ENCODE measurements around the gene RPGRIP1.

RPGRIP1 gene

GRCh38 chr14:21258889-21259787 is 20.7 kb upstream of the RPGRIP1 start:
- peaks cover 93% of the 10 kb centered on the region for H3K36me3 ChIP-seq (ENCODE audit: control insufficient read depth, insufficient read depth, low read length)
- H3K9ac ChIP-seq (ENCODE audit: low read depth, low read length), result no peak overlapping the region
- no peak overlapping the region for H3K4me3 ChIP-seq (ENCODE audit: low read depth, low read length)
- H3K27ac ChIP-seq (ENCODE audit: low read depth, low read length), result no peak overlapping the region
- H3K27me3 ChIP-seq (ENCODE audit: control insufficient read depth, insufficient read depth, low read length), result no peaks in the 10 kb centered on the region
- H3K9me3 ChIP-seq (ENCODE audit: control insufficient read depth, insufficient read depth, low read length), result no peaks in the 10 kb centered on the region
- peaks cover 18% of the 10 kb centered on the region for H3K4me1 ChIP-seq (ENCODE audit: control insufficient read depth, insufficient read depth, low read length)

GRCh38 chr14:21261824-21262223 is 18.1 kb upstream of the RPGRIP1 start:
- no peaks in the 10 kb centered on the region for H3K27me3 ChIP-seq (ENCODE audit: control insufficient read depth, insufficient read depth, low read length)
- H3K9ac ChIP-seq (ENCODE audit: low read depth, low read length), result no peak overlapping the region
- peaks cover 35% of the 10 kb centered on the region for H3K4me1 ChIP-seq (ENCODE audit: control insufficient read depth, insufficient read depth, low read length)
- H3K4me3 ChIP-seq (ENCODE audit: low read depth, low read length), result no peak overlapping the region
- H3K9me3 ChIP-seq (ENCODE audit: control insufficient read depth, insufficient read depth, low read length), result no peaks in the 10 kb centered on the region
- peaks cover 93% of the 10 kb centered on the region for H3K36me3 ChIP-seq (ENCODE audit: control insufficient read depth, insufficient read depth, low read length)
- H3K27ac ChIP-seq (ENCODE audit: low read depth, low read length), result peak overlapping the region; percentile 8

GRCh38 chr14:21262410-21262809 is 17.5 kb upstream of the RPGRIP1 start:
- Histone ChIP-seq H3K9me3 (ENCODE audit: control insufficient read depth, insufficient read depth, low read length) (no peaks in the 10 kb centered on the region), H3K4me3 (ENCODE audit: low read depth, low read length) (no peak overlapping the region), H3K4me1 (ENCODE audit: control insufficient read depth, insufficient read depth, low read length) (peaks cover 39% of the 10 kb centered on the region), H3K27me3 (ENCODE audit: control insufficient read depth, insufficient read depth, low read length) (no peaks in the 10 kb centered on the region), H3K27ac (ENCODE audit: low read depth, low read length) (peak overlapping the region; percentile 8), H3K9ac (ENCODE audit: low read depth, low read length) (no peak overlapping the region), H3K36me3 (ENCODE audit: control insufficient read depth, insufficient read depth, low read length) (peaks cover 92% of the 10 kb centered on the region)

- Histone ChIP-seq H3K4me3 (ENCODE audit: low read depth, low read length) (no peak overlapping the region), H3K9me3 (ENCODE audit: control insufficient read depth, insufficient read depth, low read length) (no peaks in the 10 kb centered on the region), H3K27ac (ENCODE audit: low read depth, low read length) (peak overlapping the region; percentile 40), H3K27me3 (ENCODE audit: control insufficient read depth, insufficient read depth, low read length) (no peaks in the 10 kb centered on the region), H3K4me1 (ENCODE audit: control insufficient read depth, insufficient read depth, low read length) (peaks cover 40% of the 10 kb centered on the region), H3K9ac (ENCODE audit: low read depth, low read length) (no peak overlapping the region), H3K36me3 (ENCODE audit: control insufficient read depth, insufficient read depth, low read length) (peaks cover 92% of the 10 kb centered on the region)
Measured at GRCh38 chr14:21263284-21264024, 16.4 kb upstream of the RPGRIP1 start.

GRCh38 chr14:21264025-21264801 is 15.7 kb upstream of the RPGRIP1 start:
- H3K36me3 ChIP-seq (ENCODE audit: control insufficient read depth, insufficient read depth, low read length), result peaks cover 90% of the 10 kb centered on the region
- H3K4me3 ChIP-seq (ENCODE audit: low read depth, low read length), result 0 out of 2 replicates have a peak overlapping the region, but pooled peaks have one; percentile 20
- H3K9me3 ChIP-seq (ENCODE audit: control insufficient read depth, insufficient read depth, low read length), result no peaks in the 10 kb centered on the region
- H3K4me1 ChIP-seq (ENCODE audit: control insufficient read depth, insufficient read depth, low read length), result peaks cover 39% of the 10 kb centered on the region
- H3K9ac ChIP-seq (ENCODE audit: low read depth, low read length), result no peak overlapping the region
- peak overlapping the region; percentile 40 for H3K27ac ChIP-seq (ENCODE audit: low read depth, low read length)
- H3K27me3 ChIP-seq (ENCODE audit: control insufficient read depth, insufficient read depth, low read length), result no peaks in the 10 kb centered on the region

- Histone ChIP-seq H3K27me3 (ENCODE audit: control insufficient read depth, insufficient read depth, low read length) (no peaks in the 10 kb centered on the region), H3K9me3 (ENCODE audit: control insufficient read depth, insufficient read depth, low read length) (no peaks in the 10 kb centered on the region), H3K9ac (ENCODE audit: low read depth, low read length) (peak overlapping the region; percentile 100), H3K4me3 (ENCODE audit: low read depth, low read length) (peak overlapping the region; percentile 96), H3K27ac (ENCODE audit: low read depth, low read length) (no peak overlapping the region), H3K4me1 (ENCODE audit: control insufficient read depth, insufficient read depth, low read length) (peaks cover 34% of the 10 kb centered on the region), H3K36me3 (ENCODE audit: control insufficient read depth, insufficient read depth, low read length) (peaks cover 63% of the 10 kb centered on the region)
Measured at GRCh38 chr14:21267431-21267845, 12.4 kb upstream of the RPGRIP1 start.

GRCh38 chr14:21267886-21268616 is 11.8 kb upstream of the RPGRIP1 start:
- Histone ChIP-seq H3K4me3 (ENCODE audit: low read depth, low read length) (peak overlapping the region; percentile 96), H3K9ac (ENCODE audit: low read depth, low read length) (peak overlapping the region; percentile 100), H3K27me3 (ENCODE audit: control insufficient read depth, insufficient read depth, low read length) (no peaks in the 10 kb centered on the region), H3K9me3 (ENCODE audit: control insufficient read depth, insufficient read depth, low read length) (no peaks in the 10 kb centered on the region), H3K4me1 (ENCODE audit: control insufficient read depth, insufficient read depth, low read length) (peaks cover 34% of the 10 kb centered on the region), H3K36me3 (ENCODE audit: control insufficient read depth, insufficient read depth, low read length) (peaks cover 57% of the 10 kb centered on the region), H3K27ac (ENCODE audit: low read depth, low read length) (peak overlapping the region; percentile 92)

GRCh38 chr14:21268617-21269251 is 11.1 kb upstream of the RPGRIP1 start:
- Histone ChIP-seq H3K4me1 (ENCODE audit: control insufficient read depth, insufficient read depth, low read length) (peaks cover 31% of the 10 kb centered on the region), H3K4me3 (ENCODE audit: low read depth, low read length) (peak overlapping the region; percentile 96), H3K9me3 (ENCODE audit: control insufficient read depth, insufficient read depth, low read length) (no peaks in the 10 kb centered on the region), H3K27ac (ENCODE audit: low read depth, low read length) (peak overlapping the region; percentile 92), H3K36me3 (ENCODE audit: control insufficient read depth, insufficient read depth, low read length) (peaks cover 50% of the 10 kb centered on the region), H3K27me3 (ENCODE audit: control insufficient read depth, insufficient read depth, low read length) (no peaks in the 10 kb centered on the region), H3K9ac (ENCODE audit: low read depth, low read length) (peak overlapping the region; percentile 100)

GRCh38 chr14:21269252-21270046 is 10.4 kb upstream of the RPGRIP1 start, which contains the start of gene HNRNPC:
HNRNPC (minus strand) TSS chr14:21269442; CDS start chr14:21234193, 35,249 bp downstream.
- peak within 1 kb of the TSS; percentile 93 for H3K27ac ChIP-seq (ENCODE audit: low read depth, low read length)
- H3K36me3 ChIP-seq (ENCODE audit: control insufficient read depth, insufficient read depth, low read length), result peaks cover 43% of the 10 kb centered on the region
- H3K4me1 ChIP-seq (ENCODE audit: control insufficient read depth, insufficient read depth, low read length), result peaks cover 25% of the 10 kb centered on the region
- H3K27me3 ChIP-seq (ENCODE audit: control insufficient read depth, insufficient read depth, low read length), result no peaks in the 10 kb centered on the region
- H3K9me3 ChIP-seq (ENCODE audit: control insufficient read depth, insufficient read depth, low read length), result no peaks in the 10 kb centered on the region
- H3K9ac ChIP-seq (ENCODE audit: low read depth, low read length), result peak within 1 kb of the TSS; percentile 100
- H3K4me3 ChIP-seq (ENCODE audit: low read depth, low read length), result peak within 1 kb of the TSS; percentile 96
